ENCODE measurements around the gene NAALADL2.

Gene NAALADL2

GRCh38 chr3:175620093-175620492 is 761.0 kb downstream of the NAALADL2 start:
- H3K36me3 ChIP-seq (ENCODE audit: control insufficient read depth in 1 of 2, insufficient read depth in 2 of 2, low read length in 2 of 2) = no peaks in the 10 kb centered on the region
- WGBS (ENCODE audit: extremely low coverage, insufficient coverage, insufficient read length) = no CpG with 5 or more reads among the region's 13 CpGs
- no peak for DNase-seq
- no peaks in the 10 kb centered on the region for H3K27me3 ChIP-seq (ENCODE audit: insufficient read depth, low read length)
- no peak overlapping the region for H2AFZ ChIP-seq (ENCODE audit: insufficient read depth, low read length, poor library complexity)
- no peak overlapping the region for H4K91ac ChIP-seq (ENCODE audit: low read depth, low read length)
- H3K9me3 ChIP-seq (ENCODE audit: insufficient read depth, low read depth, low read length) = peaks cover 2% of the 10 kb centered on the region
- no peak overlapping the region for H4K12ac ChIP-seq (ENCODE audit: low read depth, low read length)
- no peak overlapping the region for H3K14ac ChIP-seq (ENCODE audit: low read length)
- H3K4me3 ChIP-seq (ENCODE audit: low read depth, low read length) = no peak overlapping the region
- no peak overlapping the region for H3K4me2 ChIP-seq (ENCODE audit: low read length)
- no peaks in the 10 kb centered on the region for H3K4me1 ChIP-seq (ENCODE audit: control insufficient read depth in 1 of 2, insufficient read depth in 2 of 2, low read length in 2 of 2)
- no peak overlapping the region for H3K23ac ChIP-seq (ENCODE audit: low read length)
- no peak overlapping the region for H2BK5ac ChIP-seq (ENCODE audit: low read depth, low read length, poor library complexity)
- H2BK12ac ChIP-seq (ENCODE audit: low read length) = no peak overlapping the region
- H3K4ac ChIP-seq (ENCODE audit: low read depth, low read length) = no peak overlapping the region
- no peak overlapping the region for H3K27ac ChIP-seq (ENCODE audit: low read depth, low read length)
- no peak overlapping the region for H4K8ac ChIP-seq (ENCODE audit: low read depth, low read length)
- H3K18ac ChIP-seq (ENCODE audit: low read length) = no peak overlapping the region
- no peak overlapping the region for H2BK120ac ChIP-seq (ENCODE audit: insufficient read depth, low read length, poor library complexity)
- no peaks in the 10 kb centered on the region for H3K79me2 ChIP-seq (ENCODE audit: control insufficient read depth, insufficient read depth, low read length, poor library complexity)
- no peak overlapping the region for H2AK5ac ChIP-seq (ENCODE audit: low read length)
- no peak overlapping the region for H3K9ac ChIP-seq (ENCODE audit: low read length)
- no peaks in the 10 kb centered on the region for H3K79me1 ChIP-seq (ENCODE audit: low read length)

GRCh38 chr3:175620532-175620931 is 761.4 kb downstream of the NAALADL2 start:
- no peaks in the 10 kb centered on the region for H3K36me3 ChIP-seq (ENCODE audit: control insufficient read depth in 1 of 2, insufficient read depth in 2 of 2, low read length in 2 of 2)
- H3K23ac ChIP-seq (ENCODE audit: low read length) = no peak overlapping the region
- no peaks in the 10 kb centered on the region for H3K27me3 ChIP-seq (ENCODE audit: insufficient read depth, low read length)
- H3K4me3 ChIP-seq (ENCODE audit: low read depth, low read length) = no peak overlapping the region
- peaks cover under 1% of the 10 kb centered on the region for H3K9me3 ChIP-seq (ENCODE audit: insufficient read depth, low read depth, low read length)
- H3K27ac ChIP-seq (ENCODE audit: low read depth, low read length) = no peak overlapping the region
- no peak overlapping the region for H3K14ac ChIP-seq (ENCODE audit: low read length)
- WGBS (ENCODE audit: extremely low coverage, insufficient coverage, insufficient read length) = no CpG with 5 or more reads among the region's 12 CpGs
- no peaks in the 10 kb centered on the region for H3K79me2 ChIP-seq (ENCODE audit: control insufficient read depth, insufficient read depth, low read length, poor library complexity)
- DNase-seq = peak in 1 of 2 donors; percentile 1
- H2BK12ac ChIP-seq (ENCODE audit: low read length) = no peak overlapping the region
- H2BK5ac ChIP-seq (ENCODE audit: low read depth, low read length, poor library complexity) = no peak overlapping the region
- no peak overlapping the region for H2BK120ac ChIP-seq (ENCODE audit: insufficient read depth, low read length, poor library complexity)
- no peak overlapping the region for H4K91ac ChIP-seq (ENCODE audit: low read depth, low read length)
- no peak overlapping the region for H4K8ac ChIP-seq (ENCODE audit: low read depth, low read length)
- no peak overlapping the region for H2AFZ ChIP-seq (ENCODE audit: insufficient read depth, low read length, poor library complexity)
- no peak overlapping the region for H3K18ac ChIP-seq (ENCODE audit: low read length)
- no peak overlapping the region for H3K4me2 ChIP-seq (ENCODE audit: low read length)
- no peaks in the 10 kb centered on the region for H3K79me1 ChIP-seq (ENCODE audit: low read length)
- H3K4me1 ChIP-seq (ENCODE audit: control insufficient read depth in 1 of 2, insufficient read depth in 2 of 2, low read length in 2 of 2) = no peaks in the 10 kb centered on the region
- no peak overlapping the region for H4K12ac ChIP-seq (ENCODE audit: low read depth, low read length)
- no peak overlapping the region for H2AK5ac ChIP-seq (ENCODE audit: low read length)
- no peak overlapping the region for H3K9ac ChIP-seq (ENCODE audit: low read length)
- no peak overlapping the region for H3K4ac ChIP-seq (ENCODE audit: low read depth, low read length)

DNA sequence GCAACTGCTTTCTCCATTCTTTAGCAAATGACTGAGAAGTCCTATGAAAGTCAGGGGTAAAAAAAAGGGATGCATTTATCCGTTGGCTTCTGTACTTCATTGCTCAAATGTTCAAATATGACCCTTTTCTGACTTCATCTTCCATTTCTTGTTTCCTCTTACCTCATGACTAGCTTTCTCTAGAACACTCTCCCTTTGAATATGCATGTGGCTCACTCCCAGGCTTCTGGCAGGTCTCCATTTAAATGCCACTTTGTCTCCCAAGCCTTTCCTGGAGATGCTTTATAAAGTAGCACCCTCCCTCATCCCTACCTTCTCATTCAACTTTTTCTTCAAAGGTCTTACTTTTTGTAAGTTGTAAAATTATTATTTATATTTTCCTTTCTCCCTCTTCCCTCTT is 781.8 kb downstream of the NAALADL2 start:
- Histone ChIP-seq H2AK5ac (ENCODE audit: low read length) (no peak overlapping the region), H2BK120ac (ENCODE audit: insufficient read depth, low read length, poor library complexity) (no peak overlapping the region), H3K4me2 (ENCODE audit: low read length) (no peak overlapping the region), H3K79me2 (ENCODE audit: control insufficient read depth, insufficient read depth, low read length, poor library complexity) (no peaks in the 10 kb centered on the region), H3K4ac (ENCODE audit: low read depth, low read length) (no peak overlapping the region), H3K79me1 (ENCODE audit: low read length) (no peaks in the 10 kb centered on the region), H3K23ac (ENCODE audit: low read length) (no peak overlapping the region), H3K27ac (ENCODE audit: low read depth, low read length) (no peak overlapping the region), H2BK5ac (ENCODE audit: low read depth, low read length, poor library complexity) (no peak overlapping the region), H2BK12ac (ENCODE audit: low read length) (no peak overlapping the region), H3K4me1 (ENCODE audit: control insufficient read depth in 1 of 2, insufficient read depth in 2 of 2, low read length in 2 of 2) (no peaks in the 10 kb centered on the region), H3K14ac (ENCODE audit: low read length) (no peak overlapping the region), H3K36me3 (ENCODE audit: control insufficient read depth in 1 of 2, insufficient read depth in 2 of 2, low read length in 2 of 2) (no peaks in the 10 kb centered on the region), H3K9ac (ENCODE audit: low read length) (no peak overlapping the region), H3K9me3 (ENCODE audit: insufficient read depth, low read depth, low read length) (no peaks in the 10 kb centered on the region), H4K8ac (ENCODE audit: low read depth, low read length) (no peak overlapping the region), H3K27me3 (ENCODE audit: insufficient read depth, low read length) (no peaks in the 10 kb centered on the region), H4K12ac (ENCODE audit: low read depth, low read length) (no peak overlapping the region), H2AFZ (ENCODE audit: insufficient read depth, low read length, poor library complexity) (no peak overlapping the region), H3K18ac (ENCODE audit: low read length) (no peak overlapping the region), H4K91ac (ENCODE audit: low read depth, low read length) (no peak overlapping the region), H3K4me3 (ENCODE audit: low read depth, low read length) (no peak overlapping the region)
- DNase-seq = no peak
- no CpG with 5 or more reads among the region's 1 CpG for WGBS (ENCODE audit: extremely low coverage, insufficient coverage, insufficient read length)

DNA sequence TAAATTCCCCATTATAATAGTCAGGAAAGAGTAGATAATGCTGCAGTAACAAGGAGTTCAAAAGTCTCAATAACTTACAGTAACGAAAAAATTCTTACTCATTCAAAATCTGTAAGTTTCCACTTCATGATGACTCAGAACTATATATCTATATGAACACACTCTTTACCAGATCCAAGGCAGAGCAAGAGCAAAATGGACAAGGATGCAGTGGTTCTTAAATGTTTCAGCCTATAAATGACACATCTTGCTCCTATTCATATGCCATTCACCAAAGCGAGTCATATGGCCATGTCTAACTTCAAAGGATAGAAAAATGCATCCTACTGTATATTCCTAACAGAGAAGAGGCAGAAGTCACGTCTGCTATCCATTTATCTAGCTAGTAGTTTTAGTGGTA is 787.7 kb downstream of the NAALADL2 start:
- Histone ChIP-seq H3K79me2 (ENCODE audit: control insufficient read depth, insufficient read depth, low read length, poor library complexity) (no peaks in the 10 kb centered on the region), H3K4me2 (ENCODE audit: low read length) (no peak overlapping the region), H3K9ac (ENCODE audit: low read length) (no peak overlapping the region), H3K4ac (ENCODE audit: low read depth, low read length) (no peak overlapping the region), H3K79me1 (ENCODE audit: low read length) (no peaks in the 10 kb centered on the region), H3K36me3 (ENCODE audit: control insufficient read depth in 1 of 2, insufficient read depth in 2 of 2, low read length in 2 of 2) (no peaks in the 10 kb centered on the region), H3K23ac (ENCODE audit: low read length) (no peak overlapping the region), H2BK5ac (ENCODE audit: low read depth, low read length, poor library complexity) (no peak overlapping the region), H3K4me3 (ENCODE audit: low read depth, low read length) (no peak overlapping the region), H2BK12ac (ENCODE audit: low read length) (no peak overlapping the region), H2AFZ (ENCODE audit: insufficient read depth, low read length, poor library complexity) (no peak overlapping the region), H3K27me3 (ENCODE audit: insufficient read depth, low read length) (no peaks in the 10 kb centered on the region), H4K8ac (ENCODE audit: low read depth, low read length) (no peak overlapping the region), H3K4me1 (ENCODE audit: control insufficient read depth in 1 of 2, insufficient read depth in 2 of 2, low read length in 2 of 2) (no peaks in the 10 kb centered on the region), H3K18ac (ENCODE audit: low read length) (no peak overlapping the region), H4K12ac (ENCODE audit: low read depth, low read length) (no peak overlapping the region), H3K27ac (ENCODE audit: low read depth, low read length) (no peak overlapping the region), H3K9me3 (ENCODE audit: insufficient read depth, low read depth, low read length) (no peaks in the 10 kb centered on the region), H4K91ac (ENCODE audit: low read depth, low read length) (no peak overlapping the region), H2BK120ac (ENCODE audit: insufficient read depth, low read length, poor library complexity) (no peak overlapping the region), H3K14ac (ENCODE audit: low read length) (no peak overlapping the region), H2AK5ac (ENCODE audit: low read length) (no peak overlapping the region)
- no CpG with 5 or more reads among the region's 3 CpGs for WGBS (ENCODE audit: extremely low coverage, insufficient coverage, insufficient read length)
- no peak for DNase-seq

Data from trophoblast cell (in vitro differentiated cells and primary cell).